Putamen (tissue), 1 donor: ENCODE data around the gene HOXB5.

Experiments
- DNase-seq: peaks from one replicate; pipeline ENCODE4 v3.0.0-alpha.2; 2016; ENCODE audit warnings: low spot score

HOXB5 gene

GRCh38 chr17:48559122-48559839 is 34.3 kb downstream of the HOXB5 start:
- no peak for DNase-seq

- DNase-seq: no peak
Observed at GRCh38 chr17:48558831-48559121, 34.8 kb downstream of the HOXB5 start.

GRCh38 chr17:48558057-48558830 is 35.3 kb downstream of the HOXB5 start:
- no peak for DNase-seq

GRCh38 chr17:48556576-48557401 is 36.8 kb downstream of the HOXB5 start:
- no peak for DNase-seq

- no peak for DNase-seq
Observed at GRCh38 chr17:48556229-48556575, 37.4 kb downstream of the HOXB5 start.

- no peak for DNase-seq
Observed at GRCh38 chr17:48555258-48556228, 38.0 kb downstream of the HOXB5 start.

GRCh38 chr17:48554412-48555257 is 38.9 kb downstream of the HOXB5 start:
- no peak for DNase-seq

GRCh38 chr17:48553826-48554225 is 39.8 kb downstream of the HOXB5 start:
- DNase-seq: no peak

GRCh38 chr17:48553190-48553547 is 40.4 kb downstream of the HOXB5 start:
- DNase-seq: no peak

- no peak for DNase-seq
Observed at GRCh38 chr17:48552466-48553189, 41.0 kb downstream of the HOXB5 start.

- DNase-seq: no peak
Observed at GRCh38 chr17:48551596-48552465, 41.7 kb downstream of the HOXB5 start.

- no peak for DNase-seq
Observed at GRCh38 chr17:48551214-48551555, 42.4 kb downstream of the HOXB5 start.

GRCh38 chr17:48550502-48551213 is 42.9 kb downstream of the HOXB5 start:
- DNase-seq: no peak

- no peak for DNase-seq
Observed at GRCh38 chr17:48549914-48550501, 43.6 kb downstream of the HOXB5 start.

GRCh38 chr17:48549281-48549630 is 44.3 kb downstream of the HOXB5 start:
- no peak for DNase-seq

GRCh38 chr17:48548523-48549280 is 44.9 kb downstream of the HOXB5 start:
- DNase-seq: no peak

- DNase-seq: no peak
Observed at GRCh38 chr17:48547808-48548522, 45.6 kb downstream of the HOXB5 start.
